ENCODE data around the gene SPATA25.

Gene SPATA25

DNA sequence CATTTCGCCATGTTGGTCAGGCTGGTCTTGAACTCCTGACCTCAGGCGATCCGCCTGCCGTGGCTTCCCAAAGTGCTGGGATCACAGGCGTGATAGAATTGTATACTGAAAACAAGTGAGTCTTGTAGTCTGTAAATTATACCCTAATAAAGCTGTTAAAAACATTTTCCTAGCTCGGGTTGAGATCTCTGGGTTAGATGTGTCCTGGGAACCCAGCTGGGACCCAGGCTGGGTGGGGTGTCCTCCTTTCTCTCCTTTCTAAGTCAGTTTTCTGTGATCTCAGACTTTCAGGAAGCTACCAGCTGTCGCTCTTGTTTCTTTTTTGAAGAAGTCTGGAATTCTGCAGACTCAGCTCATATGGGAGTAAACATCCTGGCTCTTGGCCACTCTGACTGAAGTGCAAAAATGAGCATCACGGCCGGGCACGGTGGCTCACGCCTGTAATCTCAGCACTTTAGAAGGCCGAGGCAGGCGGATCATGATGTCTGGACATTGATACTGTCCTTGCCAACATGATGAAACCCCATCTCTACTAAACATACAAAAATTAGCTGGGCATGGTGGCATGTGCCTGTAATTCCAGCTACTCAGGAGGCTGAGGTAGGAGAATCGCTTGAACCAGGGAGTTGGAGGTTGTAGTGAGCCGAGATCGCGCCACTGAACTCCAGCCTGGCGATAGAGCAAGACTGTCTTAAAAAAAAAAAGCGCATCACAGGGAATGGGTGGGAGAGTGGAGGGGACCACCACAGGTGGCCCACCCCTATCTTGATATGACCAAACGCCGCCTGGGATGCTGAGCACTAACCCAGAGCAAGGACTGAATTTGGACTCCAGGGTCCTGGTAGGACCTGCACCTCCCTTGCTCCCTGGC, 37.2 kb upstream of the SPATA25 start:
- no peaks in the 10 kb centered on the region for H3K27me3 ChIP-seq (ENCODE audit: insufficient read depth, low read length)
- H3K27ac ChIP-seq (ENCODE audit: low read length) = no peak overlapping the region
- no peaks in the 10 kb centered on the region for H3K36me3 ChIP-seq (ENCODE audit: insufficient read depth, low read depth, low read length)
- H3K9me3 ChIP-seq (ENCODE audit: insufficient read depth, low read depth, low read length) = no peaks in the 10 kb centered on the region
- H3K4me3 ChIP-seq (ENCODE audit: low read length) = no peak overlapping the region
- H3K4me1 ChIP-seq (ENCODE audit: insufficient read depth, low read length) = no peaks in the 10 kb centered on the region; the same call in 1 of the 2 replicates
- no peak overlapping the region for H3K9ac ChIP-seq (ENCODE audit: low read depth, low read length)

DNA sequence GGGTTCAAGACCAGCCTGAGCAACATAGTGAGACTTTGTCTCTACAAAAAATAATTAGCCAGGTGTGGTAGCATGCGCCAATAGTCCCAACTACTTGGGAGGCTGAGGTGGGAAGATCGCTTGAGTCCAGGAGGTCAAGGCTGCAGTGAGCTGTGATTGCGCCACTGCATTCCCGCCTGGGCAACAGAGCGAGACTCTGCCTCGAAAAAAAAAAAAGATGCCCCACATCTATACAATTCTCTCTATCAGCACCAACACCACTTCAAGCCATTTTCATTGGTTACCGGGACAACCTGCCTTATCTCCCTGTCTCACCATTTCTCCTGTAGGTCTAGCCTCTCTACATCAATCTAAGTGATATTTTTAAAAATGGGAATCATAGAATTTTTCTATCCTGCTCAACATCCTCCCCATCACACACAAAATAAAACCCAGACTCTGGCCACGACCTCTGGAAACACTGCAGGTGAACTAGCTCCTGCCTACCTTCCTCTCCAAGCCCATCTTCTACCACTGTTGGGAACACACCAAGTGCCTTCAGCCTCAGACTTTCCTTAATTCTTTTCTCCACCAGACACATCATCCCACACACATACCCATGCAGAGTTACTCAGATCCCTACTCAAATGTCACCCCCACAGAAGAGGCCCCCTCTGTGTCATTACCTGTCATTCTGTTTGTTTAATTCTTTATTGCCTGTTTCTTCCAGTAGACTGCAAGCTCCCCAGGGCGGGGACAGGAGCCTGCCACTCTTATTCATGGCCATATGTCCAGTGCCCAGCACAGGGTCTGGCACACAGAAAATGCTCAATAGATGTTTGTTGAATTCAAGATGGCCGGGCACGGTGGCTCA, 34.1 kb upstream of the SPATA25 start:
- Histone ChIP-seq H3K36me3 (ENCODE audit: insufficient read depth, low read depth, low read length) (no peaks in the 10 kb centered on the region), H3K4me1 (ENCODE audit: insufficient read depth, low read length) (no peaks in the 10 kb centered on the region; the same call in 1 of the 2 replicates), H3K4me3 (ENCODE audit: low read length) (no peak overlapping the region)

DNA sequence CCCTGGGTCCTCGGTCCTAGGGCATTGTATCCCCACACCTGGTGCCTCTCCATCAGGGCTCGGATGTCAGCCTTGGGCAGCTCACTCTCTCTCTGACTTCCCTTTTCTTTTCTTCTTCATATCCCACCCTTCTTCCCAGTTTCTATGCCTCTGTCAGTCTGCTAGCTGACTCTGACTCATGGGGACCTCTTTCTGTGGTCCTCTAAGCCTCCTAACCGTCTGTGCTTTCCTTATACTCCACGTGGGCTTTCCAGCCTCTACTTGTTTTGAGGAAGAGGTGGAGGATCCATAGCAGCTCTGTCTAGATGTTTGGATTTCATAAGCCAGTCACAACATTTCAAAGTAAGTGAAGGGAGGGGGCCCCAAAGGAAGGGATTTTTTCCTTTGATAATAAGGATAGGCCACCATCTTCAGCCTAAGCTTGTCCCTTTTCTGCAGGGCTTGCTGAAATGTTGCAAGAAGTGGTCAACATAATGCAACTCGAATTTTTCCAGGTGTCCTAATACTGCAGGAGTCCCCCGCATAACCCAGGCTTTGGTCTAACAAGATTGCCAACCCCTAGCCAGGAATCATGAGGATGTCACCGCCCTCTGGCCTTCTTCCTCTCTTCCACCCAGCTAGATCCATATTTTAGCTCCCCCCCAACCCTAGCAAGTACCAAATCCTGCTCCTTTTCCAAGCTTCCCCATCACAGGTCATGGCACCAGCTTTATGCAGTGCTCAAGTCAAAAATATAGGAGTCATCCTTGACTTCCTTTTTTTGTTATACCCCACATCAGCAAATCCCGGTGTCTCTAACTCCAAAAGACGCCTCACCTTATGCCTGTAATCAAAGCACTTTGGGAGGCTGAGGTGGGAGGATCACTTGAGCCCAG, 33.3 kb upstream of the SPATA25 start:
- Histone ChIP-seq H3K9ac (ENCODE audit: low read depth, low read length) (no peak overlapping the region), H3K9me3 (ENCODE audit: insufficient read depth, low read depth, low read length) (no peaks in the 10 kb centered on the region), H3K4me3 (ENCODE audit: low read length) (no peak overlapping the region), H3K4me1 (ENCODE audit: insufficient read depth, low read length) (no peaks in the 10 kb centered on the region), H3K27me3 (ENCODE audit: insufficient read depth, low read length) (no peaks in the 10 kb centered on the region), H3K36me3 (ENCODE audit: insufficient read depth, low read depth, low read length) (no peaks in the 10 kb centered on the region), H3K27ac (ENCODE audit: low read length) (no peak overlapping the region)

More for the DNA sequence above, 34.1 kb upstream of the SPATA25 start:
- H3K9ac ChIP-seq (ENCODE audit: low read depth, low read length) = no peak overlapping the region
- no peaks in the 10 kb centered on the region for H3K9me3 ChIP-seq (ENCODE audit: insufficient read depth, low read depth, low read length)
- H3K27me3 ChIP-seq (ENCODE audit: insufficient read depth, low read length) = no peaks in the 10 kb centered on the region
- no peak overlapping the region for H3K27ac ChIP-seq (ENCODE audit: low read length)

DNA sequence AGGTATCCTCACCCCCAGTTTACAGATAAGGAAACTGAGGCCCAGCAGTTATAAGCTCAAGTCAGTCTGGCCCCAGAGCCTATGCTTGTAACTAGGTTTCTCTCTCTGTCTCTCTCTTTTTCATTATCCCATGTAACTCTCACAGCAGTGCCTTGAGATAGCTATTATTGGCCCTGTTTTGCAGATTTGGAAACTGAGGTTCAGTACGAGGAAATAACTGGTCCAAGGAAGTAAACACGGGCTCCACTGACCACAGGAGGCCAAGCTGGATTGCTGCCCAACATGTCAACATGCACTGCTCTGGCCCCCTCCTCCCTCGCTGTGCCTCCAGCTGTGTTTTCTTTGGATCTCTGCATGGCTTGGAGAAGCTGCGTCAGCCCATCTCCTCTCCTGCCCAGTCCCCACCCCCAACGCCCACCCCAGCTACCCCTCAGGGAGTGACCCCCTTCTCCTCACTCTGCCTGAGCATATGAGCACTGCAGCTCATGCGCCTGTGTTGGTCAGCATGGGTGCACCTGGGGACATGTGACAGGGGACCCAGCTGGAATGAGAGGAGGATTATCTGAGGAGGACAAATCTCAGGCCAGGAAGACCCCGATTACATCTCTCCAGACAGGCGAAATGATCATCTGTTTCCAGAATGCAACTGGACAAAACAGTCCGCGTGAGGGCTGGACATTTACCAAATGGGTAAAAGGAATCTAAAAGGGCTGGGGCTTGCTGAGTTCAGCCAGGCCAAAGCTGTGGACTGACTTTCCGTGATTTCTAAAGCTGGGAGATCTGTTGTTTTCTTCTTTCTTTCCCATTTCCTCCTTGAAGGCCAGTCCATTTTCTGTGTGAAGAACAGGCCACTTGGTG, 32.3 kb upstream of the SPATA25 start:
- Histone ChIP-seq H3K4me1 (ENCODE audit: insufficient read depth, low read length) (no peaks in the 10 kb centered on the region), H3K4me3 (ENCODE audit: low read length) (no peak overlapping the region), H3K27ac (ENCODE audit: low read length) (no peak overlapping the region), H3K9me3 (ENCODE audit: insufficient read depth, low read depth, low read length) (no peaks in the 10 kb centered on the region), H3K9ac (ENCODE audit: low read depth, low read length) (no peak overlapping the region), H3K36me3 (ENCODE audit: insufficient read depth, low read depth, low read length) (no peaks in the 10 kb centered on the region), H3K27me3 (ENCODE audit: insufficient read depth, low read length) (no peaks in the 10 kb centered on the region)

DNA sequence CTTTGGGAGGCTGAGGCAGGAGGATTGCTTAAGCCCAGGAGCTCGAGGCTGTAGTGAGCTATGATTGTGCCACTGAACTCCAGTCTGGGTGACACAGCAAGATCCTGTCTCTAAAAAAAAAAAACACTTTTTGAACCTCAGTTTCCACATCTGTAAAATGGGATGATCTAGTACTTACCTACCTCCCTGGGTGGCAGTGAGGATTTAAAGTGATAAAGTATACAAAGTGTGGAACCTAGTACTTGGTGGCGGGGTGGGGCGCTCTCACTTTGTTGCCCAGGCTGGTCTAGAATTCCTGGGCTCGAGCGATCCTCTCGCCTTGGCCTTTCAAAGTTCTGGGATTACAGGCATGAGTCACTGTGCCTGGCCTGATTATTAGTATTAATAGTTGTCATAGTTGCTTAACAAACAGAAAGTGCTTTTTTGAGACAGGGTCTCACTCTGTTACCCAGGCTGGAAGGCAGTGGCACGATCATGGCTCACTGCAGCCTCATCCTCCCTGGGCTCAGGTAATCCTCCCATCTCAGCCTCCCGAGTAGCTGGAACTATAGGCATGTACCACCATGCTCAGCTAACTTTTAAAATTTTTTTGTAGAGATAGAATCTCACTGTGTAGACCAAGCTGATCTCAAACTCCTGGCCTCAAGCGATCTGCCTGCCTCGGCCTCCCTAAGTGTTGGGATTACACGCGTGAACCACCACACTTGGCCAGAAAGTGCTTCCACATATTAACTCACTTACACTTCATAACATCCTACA, 31.5 kb upstream of the SPATA25 start:
- no peak overlapping the region for H3K27ac ChIP-seq (ENCODE audit: low read length)
- H3K36me3 ChIP-seq (ENCODE audit: insufficient read depth, low read depth, low read length) = no peaks in the 10 kb centered on the region
- no peak overlapping the region for H3K4me3 ChIP-seq (ENCODE audit: low read length)
- H3K27me3 ChIP-seq (ENCODE audit: insufficient read depth, low read length) = no peaks in the 10 kb centered on the region
- H3K9ac ChIP-seq (ENCODE audit: low read depth, low read length) = no peak overlapping the region
- no peaks in the 10 kb centered on the region for H3K9me3 ChIP-seq (ENCODE audit: insufficient read depth, low read depth, low read length)
- no peaks in the 10 kb centered on the region for H3K4me1 ChIP-seq (ENCODE audit: insufficient read depth, low read length)

DNA sequence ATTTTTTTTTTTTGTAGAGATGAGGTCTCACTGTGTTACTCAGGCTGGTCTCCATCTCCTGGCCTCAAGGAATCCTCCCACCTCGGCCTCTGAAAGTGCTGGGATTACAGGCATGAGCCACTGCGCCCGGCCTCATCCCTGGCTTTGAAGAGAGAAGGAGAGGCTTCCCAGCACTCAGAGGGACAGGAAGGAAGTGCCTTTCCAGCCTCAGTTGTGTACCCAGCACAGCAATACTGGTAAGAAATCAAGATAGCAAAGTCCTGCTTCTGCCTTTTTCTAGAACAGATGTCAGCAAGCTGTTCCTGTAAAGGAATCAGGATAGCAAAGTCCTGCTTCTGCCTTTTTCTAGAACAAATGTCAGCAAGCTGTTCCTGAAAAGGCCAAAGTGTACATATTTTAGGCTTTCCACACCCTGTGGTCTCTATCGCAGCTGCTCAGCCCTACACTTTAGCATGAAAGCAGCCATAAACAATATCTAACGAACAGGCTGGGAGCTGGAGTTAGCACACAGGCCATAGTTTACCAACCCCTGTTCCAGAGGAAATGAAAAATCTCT, 30.8 kb upstream of the SPATA25 start:
- H3K9ac ChIP-seq (ENCODE audit: low read depth, low read length) = no peak overlapping the region
- no peaks in the 10 kb centered on the region for H3K9me3 ChIP-seq (ENCODE audit: insufficient read depth, low read depth, low read length)
- no peaks in the 10 kb centered on the region for H3K4me1 ChIP-seq (ENCODE audit: insufficient read depth, low read length)
- H3K4me3 ChIP-seq (ENCODE audit: low read length) = no peak overlapping the region
- H3K27me3 ChIP-seq (ENCODE audit: insufficient read depth, low read length) = no peaks in the 10 kb centered on the region
- H3K27ac ChIP-seq (ENCODE audit: low read length) = no peak overlapping the region
- no peaks in the 10 kb centered on the region for H3K36me3 ChIP-seq (ENCODE audit: insufficient read depth, low read depth, low read length)

DNA sequence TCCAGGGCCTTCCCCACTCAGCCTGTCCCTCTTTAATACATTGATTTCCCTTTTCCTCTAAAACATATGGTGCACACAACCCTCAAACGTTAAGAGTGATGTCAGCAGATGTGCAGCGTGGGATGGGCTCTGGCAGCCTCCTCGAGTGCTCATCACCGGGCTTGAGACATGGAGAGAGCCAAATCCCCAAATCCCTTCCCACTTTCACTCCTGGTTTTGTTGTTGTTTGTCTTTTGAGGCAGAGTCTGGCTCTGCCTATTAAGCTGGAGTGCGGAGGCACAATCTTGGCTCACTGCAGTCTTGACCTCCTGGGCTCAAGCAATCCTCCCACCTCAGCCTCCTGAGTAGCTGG, 30.3 kb upstream of the SPATA25 start:
- Histone ChIP-seq H3K4me1 (ENCODE audit: insufficient read depth, low read length) (no peaks in the 10 kb centered on the region), H3K9me3 (ENCODE audit: insufficient read depth, low read depth, low read length) (no peaks in the 10 kb centered on the region), H3K27ac (ENCODE audit: low read length) (no peak overlapping the region), H3K9ac (ENCODE audit: low read depth, low read length) (no peak overlapping the region), H3K36me3 (ENCODE audit: insufficient read depth, low read depth, low read length) (no peaks in the 10 kb centered on the region), H3K4me3 (ENCODE audit: low read length) (no peak overlapping the region), H3K27me3 (ENCODE audit: insufficient read depth, low read length) (no peaks in the 10 kb centered on the region)

DNA sequence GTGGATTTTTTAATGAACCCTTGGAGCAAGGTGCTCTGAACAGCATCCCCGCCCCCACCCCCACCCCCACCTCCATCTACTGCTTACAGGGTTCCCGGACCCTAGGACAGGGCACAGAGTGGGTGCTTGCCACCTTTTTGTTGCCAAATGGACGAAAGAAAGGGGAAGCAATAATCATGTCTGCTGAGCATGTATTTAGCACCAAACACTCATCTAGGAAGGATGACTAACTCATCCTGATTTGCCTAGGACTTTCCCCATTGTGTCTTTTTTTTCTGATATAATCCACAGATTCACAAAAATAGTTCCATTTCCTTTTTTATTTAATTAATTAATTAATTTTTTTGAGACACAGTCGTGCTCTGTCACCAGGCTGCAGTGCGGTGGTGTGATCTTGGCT, 25.7 kb upstream of the SPATA25 start:
- Histone ChIP-seq H3K27ac (ENCODE audit: low read length) (no peak overlapping the region), H3K9me3 (ENCODE audit: insufficient read depth, low read depth, low read length) (no peaks in the 10 kb centered on the region), H3K4me3 (ENCODE audit: low read length) (no peak overlapping the region), H3K27me3 (ENCODE audit: insufficient read depth, low read length) (no peaks in the 10 kb centered on the region), H3K9ac (ENCODE audit: low read depth, low read length) (no peak overlapping the region), H3K36me3 (ENCODE audit: insufficient read depth, low read depth, low read length) (peaks cover 16% of the 10 kb centered on the region), H3K4me1 (ENCODE audit: insufficient read depth, low read length) (peaks cover 3% of the 10 kb centered on the region; the same call in 1 of the 2 replicates)

DNA sequence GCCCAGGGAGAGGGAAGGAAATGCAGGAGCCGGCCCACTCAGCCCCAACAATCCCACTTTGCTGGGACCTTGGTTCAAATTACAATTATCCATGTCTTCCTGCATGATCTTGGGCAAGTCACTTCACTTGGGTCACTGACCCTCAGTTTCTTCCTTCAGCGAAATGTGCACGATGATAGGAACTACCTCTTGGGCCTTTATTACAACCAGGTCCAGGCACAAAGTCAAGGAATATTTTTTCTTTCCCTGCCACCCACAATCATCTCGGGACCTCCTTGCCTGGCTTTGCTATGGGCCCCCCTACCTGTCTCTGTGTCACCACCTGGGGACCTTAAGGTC, 24.9 kb upstream of the SPATA25 start:
- no peaks in the 10 kb centered on the region for H3K9me3 ChIP-seq (ENCODE audit: insufficient read depth, low read depth, low read length)
- no peaks in the 10 kb centered on the region for H3K27me3 ChIP-seq (ENCODE audit: insufficient read depth, low read length)
- H3K36me3 ChIP-seq (ENCODE audit: insufficient read depth, low read depth, low read length) = peaks cover 24% of the 10 kb centered on the region
- H3K4me3 ChIP-seq (ENCODE audit: low read length) = peak overlapping the region; percentile 73
- H3K27ac ChIP-seq (ENCODE audit: low read length) = no peak overlapping the region
- H3K9ac ChIP-seq (ENCODE audit: low read depth, low read length) = peak overlapping the region; percentile 25; the same call in 1 of the 2 replicates
- peaks cover 3% of the 10 kb centered on the region; the same call in 1 of the 2 replicates for H3K4me1 ChIP-seq (ENCODE audit: insufficient read depth, low read length)

All from iPS-20b (cell line).